GM20000 (cell line): ENCODE measurements around the gene MAGI2.

Source experiments
- DNase-seq: peaks from one replicate; pipeline ENCODE4 v3.0.0; 2012; ENCODE audit warnings: low spot score
- TF ChIP-seq, protein P1 (sequence below): IDR thresholded peaks from 2 replicates; pipeline ENCODE4 v1.5.1; 2012; ENCODE audit warnings: mild to moderate bottlenecking, control low read depth; ENCODE audit errors: extremely low read depth, missing control alignments

The MAGI2 gene

DNA sequence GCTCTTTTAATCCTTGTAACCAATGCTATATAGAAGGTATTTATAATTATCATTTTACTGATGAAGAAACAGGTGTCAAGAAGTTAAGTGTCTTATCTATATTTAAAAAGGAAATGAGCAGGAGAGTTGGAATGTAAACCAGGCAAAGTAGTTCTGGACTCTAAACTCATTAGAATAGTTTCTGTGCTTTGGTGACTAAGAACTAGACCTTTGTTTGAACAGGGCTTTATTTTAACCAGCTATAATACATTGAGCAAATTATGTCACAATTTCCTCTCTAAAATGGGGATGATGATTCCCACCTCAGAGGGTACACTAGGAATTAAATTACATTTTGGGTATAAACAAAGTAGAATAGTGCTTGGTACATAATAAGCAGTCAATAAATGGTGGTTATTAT, 236.0 kb downstream of the MAGI2 start:
- no peak for DNase-seq
- TF ChIP-seq, protein P1, sequence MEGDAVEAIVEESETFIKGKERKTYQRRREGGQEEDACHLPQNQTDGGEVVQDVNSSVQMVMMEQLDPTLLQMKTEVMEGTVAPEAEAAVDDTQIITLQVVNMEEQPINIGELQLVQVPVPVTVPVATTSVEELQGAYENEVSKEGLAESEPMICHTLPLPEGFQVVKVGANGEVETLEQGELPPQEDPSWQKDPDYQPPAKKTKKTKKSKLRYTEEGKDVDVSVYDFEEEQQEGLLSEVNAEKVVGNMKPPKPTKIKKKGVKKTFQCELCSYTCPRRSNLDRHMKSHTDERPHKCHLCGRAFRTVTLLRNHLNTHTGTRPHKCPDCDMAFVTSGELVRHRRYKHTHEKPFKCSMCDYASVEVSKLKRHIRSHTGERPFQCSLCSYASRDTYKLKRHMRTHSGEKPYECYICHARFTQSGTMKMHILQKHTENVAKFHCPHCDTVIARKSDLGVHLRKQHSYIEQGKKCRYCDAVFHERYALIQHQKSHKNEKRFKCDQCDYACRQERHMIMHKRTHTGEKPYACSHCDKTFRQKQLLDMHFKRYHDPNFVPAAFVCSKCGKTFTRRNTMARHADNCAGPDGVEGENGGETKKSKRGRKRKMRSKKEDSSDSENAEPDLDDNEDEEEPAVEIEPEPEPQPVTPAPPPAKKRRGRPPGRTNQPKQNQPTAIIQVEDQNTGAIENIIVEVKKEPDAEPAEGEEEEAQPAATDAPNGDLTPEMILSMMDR = no peak

DNA sequence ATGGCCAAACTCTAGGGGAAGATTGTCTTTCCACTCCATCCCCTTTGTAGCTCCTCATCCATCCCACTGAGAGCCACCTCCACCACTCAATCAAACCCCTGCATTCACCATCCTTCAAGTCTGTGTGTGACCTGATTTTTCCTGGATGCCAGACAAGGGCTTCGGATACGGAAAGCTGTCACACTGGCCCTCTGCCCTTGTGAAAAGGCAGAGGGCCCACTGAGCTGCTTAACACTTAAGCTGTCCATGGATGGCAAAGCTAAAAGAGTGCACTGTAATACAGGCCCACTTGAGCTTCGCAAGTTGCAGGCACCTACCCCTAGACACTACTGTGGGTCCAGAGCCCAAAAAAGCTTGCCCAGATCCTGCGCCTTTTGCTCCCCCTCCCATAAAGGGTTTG, 237.2 kb downstream of the MAGI2 start:
- TF ChIP-seq, protein P1 = no peak
- no peak for DNase-seq

DNA sequence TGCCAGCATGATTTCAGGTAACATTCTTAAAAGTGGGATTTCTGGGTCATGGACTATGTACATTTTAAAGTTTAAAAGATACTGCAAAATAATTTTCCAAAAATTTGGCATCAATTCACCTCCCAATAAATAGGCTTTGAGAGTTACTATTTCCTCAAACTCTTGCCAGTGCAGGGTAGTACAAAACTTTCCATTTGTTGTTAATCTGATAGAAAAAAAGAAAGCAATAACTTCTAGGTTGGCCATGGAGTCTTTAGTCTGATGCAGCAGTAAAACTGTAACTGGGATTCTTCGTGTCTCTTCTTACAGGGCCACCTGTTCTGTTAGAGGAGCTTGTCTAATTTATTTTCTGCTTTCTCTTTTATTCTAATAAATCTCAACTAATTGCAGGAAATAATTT, 241.1 kb downstream of the MAGI2 start:
- TF ChIP-seq, protein P1 = no peak
- no peak for DNase-seq

DNA sequence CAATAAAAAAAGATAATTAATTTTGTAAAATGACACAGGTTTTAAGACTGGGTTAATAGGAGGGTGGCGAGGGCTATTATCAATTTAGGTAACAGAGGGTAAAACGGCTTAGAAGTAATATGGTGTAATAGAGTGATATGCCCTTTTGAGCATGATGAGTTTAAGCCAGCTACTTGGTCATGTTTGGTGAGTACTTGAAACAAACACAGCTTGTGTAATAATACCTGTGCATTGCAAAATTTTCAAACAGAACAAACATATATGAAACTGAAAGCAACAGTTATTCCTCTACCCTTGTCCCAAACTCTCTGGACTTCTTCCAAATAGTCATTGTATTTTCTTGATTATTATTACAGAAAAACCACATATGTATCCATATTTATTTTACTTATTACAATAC, 241.7 kb downstream of the MAGI2 start:
- DNase-seq = no peak
- TF ChIP-seq, protein P1 = no peak

DNA sequence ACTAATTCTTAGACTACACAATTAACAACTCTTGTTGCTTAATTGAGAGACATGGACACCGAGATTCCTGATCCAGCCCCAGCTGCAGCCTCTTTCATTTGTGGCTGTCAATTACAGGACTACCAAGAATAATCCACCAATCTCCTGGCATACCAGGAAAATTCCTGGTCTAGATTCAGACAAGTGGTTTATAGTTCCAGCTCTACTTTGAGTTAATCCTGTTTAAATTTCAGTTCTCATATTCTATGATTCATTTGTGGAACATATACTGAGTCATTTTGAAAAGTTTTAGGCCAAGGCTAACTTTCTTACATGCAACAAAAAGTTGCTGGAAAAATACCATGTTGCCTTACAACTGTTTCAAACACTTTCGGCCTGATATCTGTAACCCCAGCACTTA, 253.5 kb downstream of the MAGI2 start:
- DNase-seq = no peak
- TF ChIP-seq, protein P1 = no peak

DNA sequence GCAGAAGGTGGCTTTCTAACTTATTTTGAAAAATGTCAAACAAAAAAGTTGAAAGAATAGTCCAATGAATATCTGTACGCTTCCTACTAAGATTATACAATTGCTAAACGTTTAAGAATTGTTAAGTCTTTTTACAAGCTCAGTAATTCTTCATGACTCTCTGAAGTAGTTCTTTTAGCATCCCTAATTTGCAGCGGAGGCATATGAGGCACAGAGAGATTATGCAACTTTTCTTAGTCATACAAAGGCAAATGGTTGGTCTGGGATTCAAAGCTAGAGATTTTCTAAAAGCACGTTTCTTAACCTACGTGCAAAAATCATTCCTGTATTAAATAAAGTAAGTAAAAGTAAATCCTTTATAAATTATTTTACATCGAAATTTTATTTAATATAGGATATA, 254.2 kb downstream of the MAGI2 start:
- DNase-seq = no peak
- TF ChIP-seq, protein P1 = no peak

DNA sequence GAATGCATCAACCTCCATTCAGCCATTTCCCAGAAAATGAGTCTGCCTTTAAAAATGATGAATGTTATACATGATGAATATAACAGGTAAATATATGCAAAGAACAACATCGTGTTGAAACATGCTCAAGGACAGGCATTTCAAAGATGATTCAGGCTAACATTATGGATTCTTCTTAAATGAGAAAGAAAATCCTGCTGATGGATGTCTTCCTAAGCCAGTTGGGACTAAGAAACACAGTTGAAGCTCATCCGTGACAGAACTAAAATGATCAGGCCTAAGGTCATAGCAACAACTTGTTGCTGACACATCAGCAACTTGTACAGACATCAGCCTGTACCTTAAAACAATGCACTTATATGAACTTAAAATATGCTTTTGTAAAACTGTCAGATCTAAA, 267.9 kb downstream of the MAGI2 start:
- no peak for DNase-seq
- TF ChIP-seq, protein P1 = no peak

DNA sequence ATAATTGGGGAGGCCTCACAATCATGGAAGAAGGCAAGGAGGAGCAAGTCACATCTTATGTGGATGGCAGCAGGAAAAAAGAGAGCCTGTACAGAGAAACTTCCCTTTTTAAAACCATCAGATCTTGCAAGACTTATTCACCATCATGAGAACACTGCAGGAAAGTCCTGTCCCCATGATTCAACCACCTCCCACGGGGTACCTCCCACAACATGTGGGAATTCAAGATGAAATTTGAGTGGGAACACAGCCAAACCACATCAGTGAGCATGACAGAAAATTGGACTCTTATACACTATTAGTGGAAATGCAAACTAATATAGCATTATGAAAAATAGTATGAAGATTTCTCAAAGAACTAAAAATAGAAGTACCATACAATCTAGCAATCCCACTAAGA, 271.2 kb downstream of the MAGI2 start:
- TF ChIP-seq, protein P1 = no peak
- DNase-seq = no peak
